GM19193 (cell line): ENCODE data around the gene CPLANE2.

Experiments used
- POLR2A ChIP-seq: IDR thresholded peaks from 4 replicates; pipeline ENCODE4 v1.6.1; 2011; ENCODE audit not compliant: insufficient read depth, insufficient read length; ENCODE audit errors: extremely low read depth

The CPLANE2 gene

DNA sequence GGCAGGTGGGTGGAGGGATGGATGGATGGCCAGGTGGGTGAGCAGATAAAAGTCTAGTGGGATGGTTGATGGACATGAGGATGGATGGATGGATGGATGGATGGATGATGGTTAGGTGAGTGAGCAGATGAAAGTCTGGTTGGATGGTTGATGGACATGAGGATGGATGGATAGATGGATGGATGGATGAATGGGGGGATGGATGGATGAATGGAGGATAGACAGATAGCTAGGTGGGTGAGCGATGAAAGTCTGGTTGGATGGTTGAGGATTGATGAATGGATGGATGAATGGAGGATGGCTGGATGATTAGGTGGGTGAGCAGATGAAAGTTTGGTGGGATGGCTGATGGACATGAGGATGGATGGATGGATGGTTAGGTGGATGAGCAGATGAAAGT, 15.5 kb downstream of the CPLANE2 start:
- TF ChIP-seq POLR2A = no peak

DNA sequence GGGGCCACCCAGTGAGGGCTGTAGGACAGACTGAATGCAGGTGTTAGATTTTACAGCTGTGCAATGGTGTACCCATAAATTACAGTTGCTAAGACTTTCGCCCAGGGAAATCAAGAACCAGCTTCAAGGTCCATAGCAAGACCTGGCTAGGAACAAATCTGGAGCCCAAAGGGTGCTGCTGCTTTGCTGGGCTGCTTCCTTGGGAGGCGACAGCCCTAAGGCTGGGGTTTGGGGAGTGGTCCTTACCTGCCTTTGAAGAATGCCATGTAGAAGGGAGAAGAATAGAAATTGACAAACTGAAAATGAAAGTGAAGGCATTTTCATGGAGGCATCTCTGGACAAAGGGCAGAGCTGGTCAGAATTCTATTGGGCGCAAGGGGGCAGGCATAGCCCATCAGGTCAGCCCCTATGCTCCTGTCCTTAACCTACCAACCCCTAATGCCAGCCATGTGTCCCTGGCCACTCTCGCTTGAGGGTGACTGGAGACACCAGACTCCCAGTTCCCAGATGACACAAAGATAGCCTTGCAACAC, 16.9 kb downstream of the CPLANE2 start:
- no peak for TF ChIP-seq POLR2A

DNA sequence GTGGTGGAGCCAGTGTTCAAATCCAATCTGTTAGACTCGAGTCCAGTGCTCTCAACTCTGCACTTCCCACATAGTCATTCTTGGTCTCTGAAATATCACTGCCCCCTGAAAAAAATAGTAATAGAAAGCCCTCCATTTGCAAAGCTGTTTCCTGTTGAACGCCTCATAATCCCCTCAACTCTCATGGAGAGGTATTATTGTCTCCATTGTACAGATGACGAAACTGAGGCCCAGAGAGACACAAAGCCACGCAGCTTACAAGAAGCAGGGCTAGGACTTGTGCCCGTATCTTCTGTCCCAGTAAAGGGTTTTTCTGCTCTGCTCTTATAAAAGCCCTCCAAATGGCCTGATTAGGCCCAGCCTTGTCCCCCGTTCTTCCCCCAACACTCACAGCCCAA, 18.3 kb downstream of the CPLANE2 start:
- TF ChIP-seq POLR2A = no peak

DNA sequence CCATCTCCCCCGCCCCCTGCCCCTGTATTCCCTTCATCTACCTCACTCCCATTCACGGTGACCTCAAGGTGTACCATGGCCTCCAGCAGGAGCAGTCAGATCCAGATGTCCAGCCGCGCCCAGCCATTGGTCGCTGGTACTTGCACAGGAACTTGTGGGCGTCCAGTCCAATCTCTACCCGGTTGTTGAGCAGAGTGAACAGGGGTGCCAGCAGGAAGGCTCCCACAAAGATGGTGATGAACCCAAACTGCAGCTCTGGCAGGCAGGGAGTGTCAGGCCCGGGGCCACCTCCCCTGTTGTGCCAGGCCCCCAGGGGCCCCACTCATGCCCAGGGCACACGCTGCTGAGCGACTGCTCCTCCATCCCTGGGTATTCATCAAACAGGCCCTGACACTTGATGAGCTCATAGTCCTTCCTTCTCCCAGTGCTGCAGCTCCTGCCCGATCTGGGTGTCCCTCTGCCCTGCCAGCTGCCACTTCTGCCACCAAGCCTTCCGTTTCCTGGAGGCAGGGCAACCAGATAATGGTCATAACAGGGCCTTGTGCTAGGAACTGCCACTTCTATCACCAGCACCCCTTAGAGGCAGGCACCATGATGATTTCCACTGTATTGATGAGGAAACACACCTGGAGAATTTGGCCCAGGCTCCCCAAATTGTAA, 18.8 kb downstream of the CPLANE2 start:
- no peak for TF ChIP-seq POLR2A

DNA sequence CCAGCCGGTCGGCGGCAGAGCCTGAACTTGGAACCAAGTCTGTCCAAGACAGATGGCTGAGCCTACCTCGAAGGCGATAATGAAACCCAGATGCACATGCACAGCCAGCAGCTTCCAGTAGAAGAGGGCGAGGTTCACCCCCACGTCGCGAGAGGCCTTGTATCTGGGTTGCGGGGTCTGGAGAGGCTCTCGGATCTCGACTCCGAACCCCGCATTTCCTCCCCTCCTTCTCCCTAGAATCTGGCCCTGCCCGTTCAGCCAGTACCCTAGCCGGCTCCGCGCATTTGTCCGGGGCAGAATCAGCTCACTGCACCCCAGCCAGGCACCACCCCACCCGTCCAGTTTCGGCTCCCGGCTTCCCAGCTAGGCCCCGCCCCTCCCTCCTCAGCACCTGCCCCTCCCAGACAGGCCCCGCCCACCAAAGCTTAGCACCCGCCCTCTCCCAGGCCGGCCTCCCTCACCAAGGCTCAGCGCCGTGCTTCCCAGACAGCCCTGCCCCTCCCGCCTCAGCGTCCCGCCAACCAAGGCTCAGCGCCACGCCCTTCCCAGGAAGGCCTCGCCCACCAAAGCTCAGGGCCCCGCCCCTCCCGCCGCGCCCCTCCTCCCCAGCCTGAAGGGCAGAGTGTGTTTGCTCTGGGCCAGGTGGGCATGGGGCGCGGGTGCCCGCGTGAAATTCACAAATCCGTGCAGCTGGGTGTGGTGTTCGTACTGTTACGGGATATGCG, 19.8 kb downstream of the CPLANE2 start:
- no peak for TF ChIP-seq POLR2A

DNA sequence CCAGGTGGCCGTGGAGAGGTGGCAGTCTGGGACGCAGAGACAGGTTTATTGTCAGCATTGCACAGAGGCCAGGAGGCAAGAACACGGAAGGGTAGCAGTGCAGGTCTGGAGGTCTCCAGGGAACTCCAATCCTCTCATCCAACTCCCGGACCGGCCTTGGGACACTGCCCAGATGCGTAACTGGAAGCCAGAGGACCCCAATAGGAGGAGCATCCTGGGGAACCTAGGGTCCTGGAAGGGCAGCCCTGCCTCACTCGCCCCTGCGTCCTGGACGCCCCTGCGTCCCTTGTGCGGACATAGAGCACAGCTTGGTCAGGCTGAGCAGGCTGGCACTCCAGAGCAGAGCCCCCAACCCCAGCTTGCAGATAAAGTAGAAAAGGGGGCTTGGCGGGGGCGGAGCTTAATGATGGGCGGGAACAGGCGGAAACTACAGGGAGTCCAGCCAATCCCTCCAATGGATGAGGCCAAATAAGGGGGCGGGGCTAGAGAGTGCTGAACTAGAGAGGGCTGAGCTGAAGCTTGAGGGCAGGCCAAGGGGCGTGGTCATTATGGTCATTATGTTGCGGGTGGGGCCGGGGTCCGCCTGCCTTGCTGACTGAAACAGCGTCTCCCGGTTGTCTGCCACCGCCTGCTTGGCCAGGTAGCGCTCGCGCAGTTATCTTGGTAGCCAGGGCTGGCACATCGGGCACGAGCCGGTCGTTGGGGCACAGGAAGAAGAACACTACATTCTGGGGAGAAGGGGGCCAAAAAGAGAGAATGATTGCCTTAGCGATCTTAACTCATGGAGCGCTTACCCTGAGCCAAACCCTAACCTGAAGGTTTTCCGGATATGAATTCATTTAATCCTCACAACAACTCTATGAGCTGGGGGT, 20.9 kb downstream of the CPLANE2 start:
- TF ChIP-seq POLR2A = no peak

DNA sequence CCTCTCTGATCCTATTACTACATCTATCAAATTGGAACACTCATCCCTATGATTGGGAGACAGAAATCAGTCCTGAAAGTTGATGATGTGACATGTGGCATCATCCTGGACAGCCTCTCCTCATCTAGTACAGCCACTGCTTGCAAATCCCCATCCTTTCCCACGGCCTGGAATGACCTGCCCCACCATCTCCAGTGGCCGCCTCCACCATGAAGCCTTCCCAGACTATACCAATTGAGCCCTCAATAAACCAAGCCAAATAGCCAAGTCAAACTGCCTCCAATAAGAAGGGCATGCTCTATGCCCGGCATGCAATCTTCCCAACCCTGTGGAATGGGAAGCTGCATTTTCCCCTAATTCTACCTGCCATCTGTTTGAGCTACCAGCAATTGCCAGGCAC, 24.0 kb downstream of the CPLANE2 start:
- no peak for TF ChIP-seq POLR2A

DNA sequence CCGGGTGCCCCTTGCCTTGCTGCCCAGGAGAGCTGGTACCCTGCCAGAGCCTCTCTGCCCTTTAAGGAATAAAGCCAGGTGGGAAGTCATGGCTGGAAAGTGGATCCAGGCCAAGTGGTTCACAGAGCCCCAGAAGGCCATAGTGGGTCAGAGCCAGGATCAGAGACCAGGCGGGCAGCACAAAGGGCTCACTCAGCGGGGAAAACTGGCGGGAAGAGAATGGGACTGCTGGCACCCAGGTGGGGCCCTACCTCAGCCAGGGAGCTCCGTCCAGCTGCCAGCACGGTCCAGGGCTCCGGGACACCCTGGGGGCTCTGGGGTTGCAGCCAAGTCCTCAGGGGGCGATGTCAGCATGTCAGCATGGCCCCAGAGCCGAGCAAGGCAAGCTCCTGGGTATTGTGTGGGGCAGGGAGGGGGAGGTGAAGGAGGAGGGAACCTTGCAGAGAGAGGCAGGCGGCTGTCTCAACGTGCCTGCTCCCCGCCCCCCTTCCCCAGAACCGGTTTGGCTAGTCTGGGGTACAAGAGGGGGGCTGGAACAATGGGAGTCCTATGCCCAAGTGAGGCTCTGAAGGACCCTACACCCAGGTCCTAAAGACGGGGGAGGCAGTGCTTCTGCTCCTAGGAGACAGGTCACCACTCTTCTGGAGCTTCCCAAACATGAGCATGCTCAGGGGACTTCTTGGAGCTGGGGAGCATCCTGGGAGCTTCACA, 24.6 kb downstream of the CPLANE2 start, which contains the start of gene ARHGEF19:
TSS of gene ARHGEF19 (minus strand) at position 402 of the 711 bp plus-strand sequence. CDS start 3,598 bp downstream, outside the sequence.
- TF ChIP-seq POLR2A = no peak

DNA sequence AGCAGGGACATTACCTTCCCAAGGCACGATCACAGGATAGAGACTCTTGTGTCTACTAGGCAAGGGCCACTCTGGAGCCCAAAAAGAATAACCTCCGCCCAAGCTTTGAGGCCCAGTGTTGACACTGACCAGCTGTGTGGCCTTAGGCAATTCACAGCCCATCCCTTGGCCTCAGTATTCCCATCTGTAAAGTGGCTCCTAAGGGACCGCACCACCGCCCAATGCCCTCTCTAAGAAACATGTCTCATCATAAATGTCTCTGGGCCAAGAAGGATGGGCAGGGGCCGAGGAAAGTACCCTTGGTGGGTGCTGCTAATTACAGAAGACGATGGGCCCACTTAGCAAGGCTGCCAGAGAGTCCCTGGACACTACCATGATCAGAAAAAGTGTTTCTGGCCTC, 25.2 kb downstream of the CPLANE2 start:
- no peak for TF ChIP-seq POLR2A

DNA sequence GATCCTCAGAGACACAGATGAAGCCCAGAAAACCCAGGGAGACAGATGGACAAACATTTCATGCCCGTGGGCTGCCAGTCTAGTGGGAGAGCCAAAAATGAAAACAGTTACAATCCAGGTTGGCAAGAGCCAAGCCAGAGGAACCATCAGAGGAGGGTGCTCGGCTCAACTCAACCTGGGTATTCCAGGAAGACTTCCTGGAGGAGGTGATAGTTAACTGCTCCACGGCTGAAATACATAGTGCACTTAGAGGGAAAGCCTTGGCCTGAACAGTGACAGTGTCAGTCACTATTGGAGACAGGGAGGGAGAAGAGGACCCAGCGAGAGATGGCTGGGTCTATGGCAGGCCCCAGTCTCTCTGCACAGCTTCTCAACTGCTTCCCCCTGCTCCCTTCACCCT, 26.4 kb downstream of the CPLANE2 start:
- TF ChIP-seq POLR2A = no peak

DNA sequence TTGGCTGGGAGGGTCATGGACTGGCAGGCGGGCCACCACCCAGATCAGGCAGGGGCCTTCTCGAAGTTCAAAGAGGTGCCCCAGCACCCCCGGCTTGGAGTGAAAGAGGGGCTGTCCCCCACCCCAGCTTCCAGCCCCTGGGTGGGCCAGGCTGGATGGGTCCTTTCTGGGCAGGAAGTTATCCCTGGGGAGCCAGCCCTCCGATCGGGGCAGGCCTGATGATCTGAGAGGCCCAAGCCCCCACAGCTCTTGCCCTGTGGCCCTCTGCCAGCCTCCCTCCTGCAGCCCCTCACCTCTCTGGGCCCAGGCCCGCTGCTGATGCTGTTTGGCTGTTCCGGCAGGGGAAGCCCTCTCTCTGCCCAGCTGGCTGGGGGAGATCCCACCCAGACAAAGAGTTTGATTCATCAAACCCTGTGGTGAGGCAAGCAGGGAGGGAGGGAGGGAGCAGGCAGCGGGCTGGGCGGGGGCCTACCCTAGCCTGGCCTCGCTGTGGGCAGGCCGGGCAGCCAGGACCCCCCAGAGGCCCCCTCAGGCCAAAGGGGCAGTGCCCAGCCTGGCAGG, 27.1 kb downstream of the CPLANE2 start:
- no peak for TF ChIP-seq POLR2A

DNA sequence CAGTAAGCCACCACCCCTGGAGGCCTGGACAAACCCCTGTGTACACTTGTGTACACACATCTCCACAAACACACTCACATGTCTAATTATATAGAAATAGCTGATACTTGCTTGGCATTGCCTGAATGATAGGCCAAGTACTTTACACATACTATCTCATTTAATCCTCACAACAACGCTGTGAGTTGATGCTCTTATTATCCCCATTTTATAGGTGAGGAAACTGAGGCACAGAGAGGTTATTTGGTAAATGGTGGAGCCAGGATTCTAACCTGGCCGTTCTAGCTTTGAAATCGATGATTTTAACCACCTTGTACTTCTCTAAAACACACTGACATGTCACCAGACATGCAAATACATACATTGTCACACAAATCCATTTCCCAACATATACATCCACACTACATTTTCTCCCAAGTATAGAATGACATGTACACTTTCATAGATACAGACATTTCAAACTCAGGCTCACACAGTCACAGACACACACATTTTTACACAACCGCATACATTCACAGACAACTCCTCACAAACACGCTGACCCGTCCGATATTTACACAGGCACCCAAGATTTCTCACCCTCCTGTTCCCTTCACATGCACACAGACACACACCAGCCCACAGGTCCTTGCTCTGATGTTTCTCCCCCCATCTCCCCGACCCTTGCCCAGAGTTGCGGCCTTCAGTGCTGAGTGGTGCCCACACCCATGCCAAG, 27.7 kb downstream of the CPLANE2 start:
- TF ChIP-seq POLR2A = no peak

DNA sequence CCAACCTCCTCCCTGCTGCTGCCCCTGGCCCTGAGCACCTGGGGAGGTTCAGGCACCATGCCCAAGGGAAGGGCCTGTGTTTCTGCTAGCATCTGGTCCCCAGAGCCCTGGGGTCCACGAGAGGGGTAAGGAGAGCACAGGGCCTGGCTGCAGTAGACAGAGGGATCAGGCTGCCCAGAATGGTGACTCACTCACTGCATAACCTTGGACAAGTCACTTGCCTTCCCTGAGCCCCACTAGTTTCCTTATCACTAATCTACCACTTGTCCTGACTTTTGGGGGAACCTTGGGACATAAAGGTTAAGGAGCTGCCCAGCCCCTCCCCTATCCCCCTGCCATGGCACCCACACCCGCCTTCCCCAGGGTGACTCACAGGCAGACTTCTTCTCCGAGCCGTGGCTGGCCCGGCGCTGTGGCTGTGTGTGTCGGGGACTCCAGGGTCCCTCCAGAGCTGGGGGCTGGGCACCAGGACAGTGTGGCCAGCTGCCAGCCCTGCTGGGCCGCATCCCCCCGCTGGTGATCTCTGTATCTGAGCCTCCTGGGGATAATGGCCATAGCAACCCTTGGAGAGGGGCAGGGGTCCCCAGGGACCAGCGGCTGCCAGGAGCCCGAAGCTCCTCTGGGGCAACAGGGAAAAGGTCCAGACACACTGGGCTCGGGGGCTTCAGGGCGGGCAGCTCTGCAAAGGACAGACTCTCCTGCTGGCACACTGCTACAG, 28.6 kb downstream of the CPLANE2 start:
- no peak for TF ChIP-seq POLR2A
